Measurements from ENCODE around the gene CCNK. TPM values are rescaled to one million over a fixed set of nuclear protein-coding genes. Genes with fewer than 3 reads are reported as not detected.

Gene CCNK
- total RNA-seq, 2 donors from 2014 or later: 5.3 to 9.6 TPM

DNA sequence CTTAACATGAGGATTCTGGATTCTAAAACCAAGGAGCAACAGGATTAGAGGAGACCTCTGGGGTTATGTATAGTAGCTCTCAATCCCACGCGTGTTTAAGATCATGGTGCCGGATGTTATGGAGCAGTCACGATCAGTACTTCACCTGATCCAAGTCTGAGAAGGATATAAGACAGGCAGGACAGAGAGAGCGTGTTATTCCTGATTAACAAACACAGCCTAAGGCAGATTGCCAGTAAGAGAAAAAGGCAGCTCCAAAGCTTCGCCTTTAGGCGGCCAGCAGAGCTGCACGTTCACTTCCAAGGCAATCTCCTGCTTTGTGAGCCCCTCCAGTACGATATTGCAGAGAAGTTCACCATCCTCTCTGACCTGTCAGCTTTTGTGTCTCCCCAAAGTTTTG is 6.0 kb upstream of the CCNK start:
- Histone ChIP-seq H3K4me3 (no peak overlapping the region), H3K36me3 (replicated peaks in 1 of 2; ENCODE audit: insufficient read depth in 1 of 2, low read depth in 2 of 2) (no peaks in the 10 kb centered on the region), H3K4me1 (peaks cover 22% of the 10 kb centered on the region), H3K9me3 (no peaks in the 10 kb centered on the region), H3K27ac (no peak overlapping the region), H3K27me3 (no peaks in the 10 kb centered on the region)
- DNase-seq (peak in 3 of 4 donors; percentile 14 to 36 (median 20)), ATAC-seq (no peak)
- WGBS, 2 donors: 16 to 21% methylated on average over 8 to 9 of the region's 9 CpGs
- intact Hi-C loops (cut with DNase I): no loop called here
- TF ChIP-seq POLR2A (IDR thresholded peaks at IDR 0.05) (no peak), CTCF (IDR thresholded peaks at IDR 0.05) (peak in 1 of 7 experiments; percentile 19)

GRCh38 chr14:99475660-99476059 is 5.5 kb upstream of the CCNK start:
- Histone ChIP-seq H3K9me3 (no peaks in the 10 kb centered on the region), H3K36me3 (replicated peaks in 1 of 2; ENCODE audit: insufficient read depth in 1 of 2, low read depth in 2 of 2) (no peaks in the 10 kb centered on the region), H3K4me1 (peaks cover 22% of the 10 kb centered on the region), H3K27ac (no peak overlapping the region), H3K4me3 (no peak overlapping the region), H3K27me3 (no peaks in the 10 kb centered on the region)
- 61 to 72% methylated on average over 2 of the region's 2 CpGs for WGBS, 2 donors
- DNase-seq: no peak
- intact Hi-C loops (cut with DNase I): no loop called here
- ATAC-seq: no peak
- TF ChIP-seq POLR2A (IDR thresholded peaks at IDR 0.05): no peak
- TF ChIP-seq CTCF (IDR thresholded peaks at IDR 0.05): no peak

DNA sequence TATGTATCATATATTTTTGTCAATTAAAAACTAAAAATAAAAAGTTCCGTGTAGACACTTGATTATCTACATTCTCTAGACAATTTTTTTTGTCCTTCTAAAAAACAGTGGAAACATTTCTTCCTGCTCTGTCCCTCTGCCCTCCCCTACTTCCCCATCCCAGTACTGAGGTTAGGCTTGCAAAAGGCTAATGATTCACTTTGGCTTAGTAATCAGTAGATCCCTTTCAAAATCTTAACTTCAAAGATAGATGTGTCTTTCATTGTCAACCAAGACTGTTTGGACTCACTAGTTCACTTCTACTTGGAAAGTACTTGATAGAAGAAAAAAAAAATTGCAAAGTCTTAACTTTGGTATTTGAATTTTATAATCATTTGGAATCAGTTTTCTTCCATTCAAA is 4.3 kb upstream of the CCNK start:
- Histone ChIP-seq H3K9me3 (no peaks in the 10 kb centered on the region), H3K4me3 (no peak overlapping the region), H3K4me1 (peaks cover 22% of the 10 kb centered on the region), H3K27ac (no peak overlapping the region), H3K27me3 (no peaks in the 10 kb centered on the region), H3K36me3 (replicated peaks in 1 of 2; ENCODE audit: insufficient read depth in 1 of 2, low read depth in 2 of 2) (no peaks in the 10 kb centered on the region)
- intact Hi-C loops (cut with DNase I): no loop called here
- 24 to 33% methylated on average over 1 of the region's 1 CpG for WGBS, 2 donors
- ATAC-seq (no peak), DNase-seq (no peak)
- TF ChIP-seq POLR2A (IDR thresholded peaks at IDR 0.05) (no peak), CTCF (IDR thresholded peaks at IDR 0.05) (no peak)

GRCh38 chr14:99478128-99478527 is 3.1 kb upstream of the CCNK start:
- H3K9me3 ChIP-seq: no peaks in the 10 kb centered on the region
- 39 to 42% methylated on average over 4 of the region's 4 CpGs for WGBS, 2 donors
- TF ChIP-seq CTCF (IDR thresholded peaks at IDR 0.05): no peak
- no peak for TF ChIP-seq POLR2A (IDR thresholded peaks at IDR 0.05)
- H3K4me1 ChIP-seq: peaks cover 32% of the 10 kb centered on the region
- H3K27ac ChIP-seq: no peak overlapping the region
- ATAC-seq (no peak), DNase-seq (no peak)
- intact Hi-C loops (cut with DNase I): no loop called here
- no peaks in the 10 kb centered on the region for H3K27me3 ChIP-seq
- H3K4me3 ChIP-seq: no peak overlapping the region
- H3K36me3 ChIP-seq (replicated peaks in 1 of 2; ENCODE audit: insufficient read depth in 1 of 2, low read depth in 2 of 2): no peaks in the 10 kb centered on the region

DNA sequence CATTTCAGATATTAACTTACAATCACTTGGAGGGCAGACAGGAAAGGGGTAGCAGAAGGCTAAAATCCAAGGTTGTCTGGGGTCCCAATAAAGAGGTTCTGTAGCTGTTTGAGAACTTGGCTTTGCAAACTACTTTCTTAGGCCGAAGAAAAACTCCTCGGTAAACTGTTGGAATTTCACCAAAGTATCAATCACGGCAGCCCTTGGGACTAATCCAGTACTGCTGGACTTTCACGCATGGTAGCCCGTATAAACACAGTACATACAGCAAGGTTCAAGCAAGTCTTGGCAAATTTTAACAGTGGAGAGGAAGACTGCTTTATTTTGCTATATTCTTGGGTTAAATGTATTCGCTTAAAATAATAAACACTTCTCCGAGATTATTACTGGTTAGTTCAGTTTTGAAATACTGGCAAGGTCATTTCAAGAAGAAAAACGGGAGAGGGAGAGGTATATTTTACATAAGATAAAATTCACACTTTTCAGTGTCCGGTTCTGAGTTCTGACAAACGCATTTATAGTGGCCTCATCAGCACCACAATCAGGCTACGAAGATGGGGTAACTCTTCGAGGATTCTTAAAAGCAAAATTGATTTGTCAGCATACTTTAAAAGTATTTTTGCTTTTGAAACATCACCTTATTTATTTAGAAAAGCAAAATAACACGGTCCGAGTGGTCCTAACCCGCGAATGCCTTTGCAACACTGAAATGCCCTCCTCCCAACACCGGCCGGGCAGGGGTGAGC is 1.9 kb upstream of the CCNK start:
- H3K27me3 ChIP-seq: no peaks in the 10 kb centered on the region
- H3K9me3 ChIP-seq: no peaks in the 10 kb centered on the region
- TF ChIP-seq CTCF (IDR thresholded peaks at IDR 0.05): peak in 1 of 7 experiments; percentile 2
- TF ChIP-seq POLR2A (IDR thresholded peaks at IDR 0.05): no peak
- DNase-seq (peak in 2 of 4 donors; percentile 22 to 53), ATAC-seq (no peak)
- no peaks in the 10 kb centered on the region for H3K36me3 ChIP-seq (replicated peaks in 1 of 2; ENCODE audit: insufficient read depth in 1 of 2, low read depth in 2 of 2)
- H3K4me1 ChIP-seq: peaks cover 35% of the 10 kb centered on the region
- 2 to 3% methylated on average over 18 of the region's 18 CpGs for WGBS, 2 donors
- H3K27ac ChIP-seq: peak overlapping the region; percentile 75 to 96 (median 86)
- intact Hi-C loops (cut with DNase I): no loop called here
- H3K4me3 ChIP-seq: peak overlapping the region; percentile 48 to 81
